ENCODE results near the gene LY6G6F. TPM values are rescaled to one million over a fixed set of nuclear protein-coding genes. Genes with fewer than 3 reads are reported as not detected.

LY6G6F gene
- total and polyA plus RNA-seq, 2 donors (not counting 3 experiments of a cell fraction or from before 2014, with no cell fraction given), result not detected

GRCh38 chr6:31730631-31731086, 24.0 kb downstream of the LY6G6F start:
- no TSS peak for BruUV-seq (replicated peaks)
- ChIA-PET POLR2A (interaction anchor here (1.5 to 2.2 kb wide), 3 partner anchors 9 to 97 kb away, joined by 4 to 14 read pairs (median 4); partner anchors contain the start of genes HSPA1B and MSH5), CTCF (interaction anchor here (0.8 to 5.4 kb wide), 13 partner anchors 7 to 99 kb away, joined by 4 to 42 read pairs (median 8); partner anchors contain the start of genes ABHD16A, HSPA1B, LSM2 and VARS1)
- Histone ChIP-seq H3K79me2 (ENCODE audit: control insufficient read depth, insufficient read depth, low read length) (peaks cover 29% of the 10 kb centered on the region), H3K4me1 (ENCODE audit: control insufficient read depth, extremely low read depth, insufficient read depth, low read length) (peaks cover 37% of the 10 kb centered on the region), H2AFZ (ENCODE audit: low read depth, low read length) (no peak overlapping the region), H4K20me1 (replicated peaks; ENCODE audit: control insufficient read depth, extremely low read depth, insufficient read depth, low read length) (no peaks in the 10 kb centered on the region), H3K9me1 (replicated peaks; ENCODE audit: control insufficient read depth, extremely low read depth, insufficient read depth, low read length) (no peaks in the 10 kb centered on the region), H3K27me3 (ENCODE audit: control insufficient read depth in 2 of 2, insufficient read depth in 2 of 2, low read length in 2 of 2) (no peaks in the 10 kb centered on the region), H3K36me3 (ENCODE audit: control insufficient read depth in 2 of 2, extremely low read depth in 1 of 2, insufficient read depth in 2 of 2, low read length in 2 of 2) (peaks cover 19 to 38% of the 10 kb centered on the region in 2 experiments), H3K4me2 (ENCODE audit: insufficient read depth, low read length) (peak overlapping the region; percentile 5), H3K27ac (ENCODE audit: insufficient read depth, low read depth, low read length) (no peak overlapping the region), H3K9me3 (replicated peaks; ENCODE audit: control insufficient read depth, insufficient read depth, low read length) (no peaks in the 10 kb centered on the region), H3K4me3 (replicated peaks in 1 of 3; ENCODE audit: insufficient read depth in 1 of 3, low read depth in 1 of 3, low read length in 3 of 3) (no peak overlapping the region), H3K9ac (replicated peaks; ENCODE audit: extremely low read depth, insufficient read depth, low read length) (no peak overlapping the region)
- TF ChIP-seq JUN (IDR thresholded peaks at IDR 0.05; ENCODE audit: borderline replicate concordance, insufficient read depth, insufficient read length, low read depth), result no peak
- no peak for FAIRE-seq
- intact Hi-C loops (cut with micrococcal nuclease), result loop anchor here (1.0 to 10.0 kb wide), 5 partner anchors 8 to 186 kb away; partner anchors contain the start of genes ABHD16A, ATP6V1G2, DDX39B and HSPA1B
- dilution Hi-C loops (cut with MboI; ENCODE audit: extremely low pct_ligation_motif_present, low sequenced_read_pairs), result no loop called here
- no peak for DNase-seq (ENCODE audit: low read depth, low spot score)

- Histone ChIP-seq H4K20me1 (replicated peaks; ENCODE audit: control insufficient read depth, extremely low read depth, insufficient read depth, low read length) (no peaks in the 10 kb centered on the region), H3K27ac (ENCODE audit: insufficient read depth, low read depth, low read length) (no peak overlapping the region), H2AFZ (ENCODE audit: low read depth, low read length) (no peak overlapping the region), H3K79me2 (ENCODE audit: control insufficient read depth, insufficient read depth, low read length) (peaks cover 41% of the 10 kb centered on the region), H3K4me3 (replicated peaks in 1 of 3; ENCODE audit: insufficient read depth in 1 of 3, low read depth in 1 of 3, low read length in 3 of 3) (no peak overlapping the region), H3K27me3 (ENCODE audit: control insufficient read depth in 2 of 2, insufficient read depth in 2 of 2, low read length in 2 of 2) (no peaks in the 10 kb centered on the region), H3K9ac (replicated peaks; ENCODE audit: extremely low read depth, insufficient read depth, low read length) (no peak overlapping the region), H3K4me2 (ENCODE audit: insufficient read depth, low read length) (no peak overlapping the region), H3K9me3 (replicated peaks; ENCODE audit: control insufficient read depth, insufficient read depth, low read length) (no peaks in the 10 kb centered on the region), H3K36me3 (ENCODE audit: control insufficient read depth in 2 of 2, extremely low read depth in 1 of 2, insufficient read depth in 2 of 2, low read length in 2 of 2) (peaks cover 19 to 30% of the 10 kb centered on the region in 2 experiments), H3K9me1 (replicated peaks; ENCODE audit: control insufficient read depth, extremely low read depth, insufficient read depth, low read length) (no peaks in the 10 kb centered on the region), H3K4me1 (ENCODE audit: control insufficient read depth, extremely low read depth, insufficient read depth, low read length) (peaks cover 31% of the 10 kb centered on the region)
- intact Hi-C loops (cut with micrococcal nuclease), result loop anchor here (10.0 kb wide), 1 partner anchor 187 kb away; the partner anchor contains the start of genes ATP6V1G2, DDX39B and NFKBIL1
- dilution Hi-C loops (cut with MboI; ENCODE audit: extremely low pct_ligation_motif_present, low sequenced_read_pairs), result no loop called here
- DNase-seq (ENCODE audit: low read depth, low spot score), result no peak
- TF ChIP-seq POLR2AphosphoS5 (IDR thresholded peaks at IDR 0.05; ENCODE audit: insufficient read depth, low read depth, low read length) (no peak), EZH2 (IDR thresholded peaks at IDR 0.05; ENCODE audit: borderline replicate concordance, low read depth, low read length, severe bottlenecking) (no peak), POLR2A (IDR thresholded peaks at IDR 0.05; ENCODE audit: low read depth, low read length) (no peak)
- TF ChIP-seq, protein P1, sequence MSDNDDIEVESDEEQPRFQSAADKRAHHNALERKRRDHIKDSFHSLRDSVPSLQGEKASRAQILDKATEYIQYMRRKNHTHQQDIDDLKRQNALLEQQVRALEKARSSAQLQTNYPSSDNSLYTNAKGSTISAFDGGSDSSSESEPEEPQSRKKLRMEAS (IDR thresholded peaks at IDR 0.05; ENCODE audit: insufficient read depth, insufficient read length), result no peak
- POLR2A ChIA-PET, result no interaction called here
- BruUV-seq (replicated peaks), result no TSS peak
- FAIRE-seq, result no peak
- CTCF ChIA-PET, result interaction anchor here (0.9 to 1.8 kb wide), 3 partner anchors 98 to 104 kb away, joined by 3 to 5 read pairs (median 3); no protein-coding TSS in a partner anchor
Observed at GRCh38 chr6:31732029-31732428, 25.4 kb downstream of the LY6G6F start.

Measured in endothelial cell of umbilical vein (primary cell).